Stimulated activated CD8-positive, alpha-beta memory T cell treated with anti-CD3 and anti-CD28 coated beads, Interleukin-4, amount 100 ng/mL, for 4 hours (primary cell): ENCODE data around the gene SLC22A1.
"Not testable (repeated sequence)": the region's sequence is repeated elsewhere in the genome, so short reads cannot be mapped to it uniquely, and the experiment has no call there.

ENCODE experiments used
- DNase-seq, 2 donors: peaks; one replicate each; pipeline ENCODE4 v3.0.0-alpha.2; 2020; ENCODE audit warnings: low read depth in 2 of 2, low spot score in 1 of 2

The SLC22A1 gene

GRCh38 chr6:160121558-160121957 is at the start of gene SLC22A1:
Gene SLC22A1 (plus strand): TSS chr6:160121815. CDS start chr6:160121936, 121 bp downstream.
- no peak for DNase-seq

DNA sequence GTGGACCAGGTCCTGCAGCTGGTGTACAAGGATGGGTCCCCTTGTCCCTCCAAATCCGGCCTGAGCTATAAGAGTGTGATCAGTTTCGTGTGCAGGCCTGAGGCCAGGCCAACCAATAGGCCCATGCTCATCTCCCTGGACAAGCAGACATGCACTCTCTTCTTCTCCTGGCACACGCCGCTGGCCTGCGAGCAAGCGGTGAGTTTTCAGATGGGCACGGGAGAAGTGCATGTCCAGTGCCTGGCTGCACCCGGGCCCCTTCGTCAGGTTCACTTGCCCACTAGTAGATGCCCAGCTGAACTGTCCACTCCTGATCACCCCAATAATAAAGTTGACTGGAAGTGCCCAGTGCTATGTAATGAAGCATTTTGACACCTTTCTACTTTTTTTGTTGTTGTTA is 48.3 kb upstream of the SLC22A1 start:
- DNase-seq, result no peak

DNA sequence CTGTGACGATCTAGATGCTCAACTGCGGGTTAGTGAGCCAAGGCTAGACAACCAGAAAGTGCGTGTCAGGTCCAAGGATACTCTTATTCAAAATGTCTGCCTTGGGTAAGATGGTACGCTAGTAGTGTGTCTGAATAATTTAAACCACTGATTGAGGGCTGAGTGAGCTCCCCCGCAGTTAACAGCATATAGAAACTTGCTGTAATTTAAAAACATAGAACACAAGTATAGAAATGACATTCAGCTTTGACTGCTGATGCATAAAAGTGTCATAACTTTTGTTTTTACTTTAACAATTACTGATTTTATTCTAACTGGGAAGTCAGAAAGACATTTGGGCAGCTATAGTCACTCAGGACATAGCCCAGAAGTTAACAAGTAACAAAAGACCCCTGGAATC is 45.6 kb upstream of the SLC22A1 start:
- no peak for DNase-seq

GRCh38 chr6:160077024-160077423 is 44.6 kb upstream of the SLC22A1 start:
- DNase-seq, result no peak

DNA sequence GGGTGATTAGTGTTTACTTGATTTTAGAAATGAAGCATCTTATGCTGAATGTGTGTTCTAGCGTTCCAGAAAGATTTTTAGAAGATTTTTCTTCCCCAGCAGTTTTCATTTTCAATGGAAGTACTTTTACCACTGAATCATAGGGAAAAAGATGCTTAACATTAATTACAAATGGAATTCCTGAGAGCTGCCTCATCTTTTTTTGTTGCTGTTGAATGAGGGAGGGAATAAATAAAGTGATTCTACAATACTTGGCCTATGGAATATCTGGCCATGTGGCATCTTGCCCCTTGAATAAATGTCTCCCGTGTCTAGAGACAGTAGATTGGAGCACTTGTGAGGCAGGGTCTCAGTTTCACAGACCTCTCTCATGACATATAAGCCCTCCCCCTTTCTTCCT is 44.1 kb upstream of the SLC22A1 start:
- no peak for DNase-seq

DNA sequence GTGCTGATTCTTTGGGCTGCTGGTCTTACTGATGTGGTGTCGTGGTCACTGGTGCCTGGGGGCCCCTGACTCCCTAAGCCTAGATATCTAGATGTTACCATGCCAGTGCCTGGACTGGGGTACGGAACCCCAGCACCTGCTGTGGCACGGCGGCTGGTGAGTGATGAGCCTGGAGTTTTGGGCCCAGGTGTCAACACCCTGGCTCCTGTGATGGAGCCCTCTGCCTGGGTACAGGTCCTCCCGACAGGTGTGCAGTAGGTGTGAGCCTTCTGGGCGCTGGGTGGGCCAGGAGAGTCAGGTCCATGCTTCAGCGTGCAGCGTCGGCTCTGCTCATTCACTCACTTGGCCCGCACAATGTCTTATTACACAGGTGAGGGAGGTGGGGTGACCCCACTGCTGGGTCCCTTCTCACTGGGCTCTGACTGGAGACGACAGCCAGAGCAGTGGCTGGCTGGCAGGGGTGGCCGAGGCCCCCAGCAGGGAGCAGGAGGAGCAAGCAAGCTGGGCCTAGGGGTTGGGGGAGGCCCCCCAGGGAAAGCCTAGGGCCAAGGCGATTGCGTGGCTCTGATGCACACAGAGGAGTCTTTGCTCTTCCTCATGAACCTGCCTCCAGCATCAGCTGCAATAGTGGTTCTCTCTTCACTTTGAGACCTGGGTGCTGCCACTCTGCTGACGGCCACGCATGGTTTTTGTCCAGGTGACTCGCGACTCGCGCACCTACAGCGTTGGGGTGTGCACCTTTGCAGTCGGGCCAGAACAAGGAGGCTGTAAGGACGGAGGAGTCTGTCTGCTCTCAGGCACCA is 42.5 kb upstream of the SLC22A1 start:
- DNase-seq, result no peak

GRCh38 chr6:160079686-160080043 is 42.0 kb upstream of the SLC22A1 start:
- no peak for DNase-seq

DNA sequence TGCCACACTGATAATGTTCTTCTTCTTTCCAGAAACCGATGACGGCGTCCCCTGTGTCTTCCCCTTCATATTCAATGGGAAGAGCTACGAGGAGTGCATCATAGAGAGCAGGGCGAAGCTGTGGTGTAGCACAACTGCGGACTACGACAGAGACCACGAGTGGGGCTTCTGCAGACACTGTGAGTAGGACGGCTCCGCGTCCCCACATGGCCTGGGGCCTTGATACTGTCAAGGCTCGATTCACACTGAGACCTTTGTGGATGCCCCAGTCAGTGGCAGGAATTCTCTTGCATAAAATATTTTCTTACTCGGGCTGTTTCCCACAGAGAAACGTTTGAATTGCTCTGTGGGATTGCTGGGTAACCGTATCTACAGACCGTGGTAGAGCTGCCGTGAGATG is 41.5 kb upstream of the SLC22A1 start:
- no peak for DNase-seq

DNA sequence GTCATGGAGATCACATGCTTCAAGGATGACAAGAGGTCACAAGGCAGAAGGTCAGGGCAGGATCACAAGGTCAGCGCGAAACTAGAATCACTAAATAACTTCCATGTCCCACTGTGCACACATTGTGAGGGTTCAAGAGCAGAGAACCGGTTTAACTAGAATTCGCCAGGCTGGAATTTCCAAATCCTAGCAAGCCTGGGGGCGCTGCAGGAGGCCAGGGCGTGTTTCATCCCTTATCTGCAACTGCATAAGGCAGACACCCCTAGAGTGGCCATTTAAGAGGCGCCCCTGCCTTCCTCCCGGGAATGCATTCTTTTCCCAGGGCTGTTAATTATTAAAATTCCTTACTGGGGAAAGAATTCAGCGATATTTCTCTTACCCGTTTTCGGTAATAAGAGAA is 40.2 kb upstream of the SLC22A1 start:
- no peak for DNase-seq

DNA sequence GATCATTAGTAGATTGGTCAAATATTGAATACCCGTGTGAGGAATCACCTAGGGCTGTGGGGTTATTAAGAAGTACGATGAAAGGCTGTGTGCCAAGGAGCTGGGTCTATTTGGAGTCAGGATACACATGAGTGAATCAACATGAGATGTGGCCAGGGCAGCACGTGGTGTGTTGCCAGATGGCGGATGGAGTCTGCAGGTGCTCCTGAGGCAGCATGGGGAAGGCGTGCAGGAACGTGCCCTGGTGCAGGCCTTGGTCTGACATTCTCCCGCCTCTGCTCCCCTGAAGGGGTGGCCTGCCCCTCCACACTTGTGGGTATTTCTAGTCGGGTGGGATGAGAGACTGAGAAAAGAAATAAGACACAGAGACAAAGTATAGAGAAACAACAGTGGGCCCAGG is 39.0 kb upstream of the SLC22A1 start:
- DNase-seq, result no peak

GRCh38 chr6:160084198-160084776 is 37.3 kb upstream of the SLC22A1 start:
- DNase-seq, result no peak

GRCh38 chr6:160085226-160085625 is 36.4 kb upstream of the SLC22A1 start:
- DNase-seq, result no peak

GRCh38 chr6:160085713-160086505 is 35.7 kb upstream of the SLC22A1 start:
- DNase-seq, result no peak

- DNase-seq, result no peak
These were observed 34.9 kb upstream of the SLC22A1 start for GRCh38 chr6:160086754-160087153.

DNA sequence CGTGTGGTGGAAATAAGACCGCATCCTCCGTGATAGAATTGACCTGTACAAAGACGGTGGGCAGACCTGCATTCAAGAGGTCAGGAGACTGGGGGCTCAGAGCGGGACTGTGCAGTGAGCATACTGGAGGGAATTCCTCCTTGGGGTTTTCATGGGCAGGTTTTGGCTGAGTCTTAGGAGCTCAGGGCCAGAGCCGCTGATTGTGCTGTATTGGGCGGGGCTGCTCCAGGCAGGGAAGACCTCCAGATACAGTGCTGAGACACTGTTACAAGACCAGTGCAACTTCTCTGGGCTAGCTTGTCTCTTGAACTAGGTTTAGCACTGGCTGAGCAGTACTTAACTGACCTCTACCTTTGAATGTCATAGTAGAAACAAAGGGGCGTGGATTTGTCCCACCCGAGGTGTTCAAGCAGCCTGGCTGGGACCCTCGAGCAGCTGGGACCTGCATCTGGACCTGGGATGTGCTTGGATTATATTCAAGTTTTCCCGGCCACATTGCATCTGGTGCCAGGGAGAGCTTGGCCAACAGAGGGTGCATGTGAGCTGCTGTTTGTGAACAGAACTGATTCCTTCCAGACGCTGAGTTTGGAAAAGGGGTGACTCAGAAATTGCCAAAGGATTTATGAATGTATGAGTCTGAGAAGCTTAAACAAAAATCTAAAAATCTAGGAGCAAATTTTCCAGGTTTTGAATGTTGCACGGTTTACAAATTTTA is 33.4 kb upstream of the SLC22A1 start:
- DNase-seq, result no peak

DNA sequence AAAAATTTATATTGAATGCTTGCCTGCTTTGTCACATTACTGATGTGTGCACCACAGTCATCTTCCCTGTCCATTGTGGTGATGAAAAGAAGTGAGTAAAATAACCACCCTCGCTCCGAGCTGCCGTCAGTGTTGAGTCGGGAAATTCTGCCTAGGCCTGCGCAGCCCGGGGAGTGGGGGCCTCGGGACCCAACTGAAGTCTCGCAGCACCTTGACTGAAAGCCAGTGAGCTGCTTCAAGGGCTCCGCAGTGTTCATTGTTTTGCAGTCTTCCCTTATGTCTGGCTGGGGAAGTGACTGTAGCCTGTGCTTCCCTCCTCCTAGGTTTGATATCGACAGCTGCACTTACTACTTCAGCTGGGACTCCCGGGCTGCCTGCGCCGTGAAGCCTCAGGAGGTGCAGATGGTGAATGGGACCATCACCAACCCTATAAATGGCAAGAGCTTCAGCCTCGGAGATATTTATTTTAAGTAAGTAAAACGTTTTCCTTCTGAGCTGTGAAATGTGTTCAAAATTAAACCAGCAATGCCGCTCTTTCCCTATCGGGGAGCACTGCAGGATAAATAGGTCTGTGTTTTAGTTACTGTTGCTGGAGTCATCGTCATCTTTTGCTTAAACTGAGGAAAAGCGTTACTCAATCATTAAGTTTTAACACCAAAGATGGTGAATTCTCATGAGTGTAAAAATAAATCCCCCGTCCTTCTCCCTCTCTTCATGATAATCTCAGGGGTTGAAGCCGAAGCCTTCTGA is 32.7 kb upstream of the SLC22A1 start:
- DNase-seq, result no peak

GRCh38 chr6:160089534-160089897 is 32.1 kb upstream of the SLC22A1 start:
- DNase-seq, result no peak

DNA sequence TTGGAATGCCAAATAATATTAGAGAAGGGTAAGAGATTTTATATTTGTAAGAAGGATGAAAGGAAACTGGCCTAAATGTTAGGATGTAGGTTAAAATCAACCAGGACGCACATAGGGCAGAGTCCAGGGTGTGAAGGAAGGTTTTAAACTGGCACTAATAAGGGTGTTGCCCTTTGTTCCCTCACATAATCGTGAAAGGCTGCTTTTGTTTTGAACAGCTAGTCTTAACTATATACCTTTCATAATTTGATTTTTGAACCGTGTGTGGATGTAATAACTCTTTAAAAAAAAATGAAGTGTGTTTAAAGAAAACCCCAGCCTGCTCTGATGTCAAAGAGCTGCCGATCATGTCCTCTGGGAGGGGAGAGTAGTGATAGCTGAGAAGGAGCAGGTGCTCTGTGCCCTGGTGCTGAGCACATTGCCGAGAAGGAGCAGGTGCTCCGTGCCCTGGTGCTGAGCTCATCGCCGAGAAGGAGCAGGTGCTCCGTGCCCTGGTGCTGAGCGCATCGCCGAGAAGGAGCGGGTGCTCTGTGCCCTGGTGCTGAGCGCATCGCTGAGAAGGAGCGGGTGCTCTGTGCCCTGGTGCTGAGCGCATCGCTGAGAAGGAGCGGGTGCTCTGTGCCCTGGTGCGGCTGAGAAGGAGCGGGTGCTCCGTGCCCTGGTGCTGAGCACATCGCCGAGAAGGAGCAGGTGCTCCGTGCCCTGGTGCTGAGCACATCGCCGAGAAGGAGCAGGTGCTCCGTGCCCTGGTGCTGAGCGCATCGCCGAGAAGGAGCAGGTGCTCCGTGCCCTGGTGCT is 31.0 kb upstream of the SLC22A1 start:
- DNase-seq, result not testable (repeated sequence)

GRCh38 chr6:160092176-160092575 is 29.4 kb upstream of the SLC22A1 start:
- DNase-seq, result not testable (repeated sequence)

DNA sequence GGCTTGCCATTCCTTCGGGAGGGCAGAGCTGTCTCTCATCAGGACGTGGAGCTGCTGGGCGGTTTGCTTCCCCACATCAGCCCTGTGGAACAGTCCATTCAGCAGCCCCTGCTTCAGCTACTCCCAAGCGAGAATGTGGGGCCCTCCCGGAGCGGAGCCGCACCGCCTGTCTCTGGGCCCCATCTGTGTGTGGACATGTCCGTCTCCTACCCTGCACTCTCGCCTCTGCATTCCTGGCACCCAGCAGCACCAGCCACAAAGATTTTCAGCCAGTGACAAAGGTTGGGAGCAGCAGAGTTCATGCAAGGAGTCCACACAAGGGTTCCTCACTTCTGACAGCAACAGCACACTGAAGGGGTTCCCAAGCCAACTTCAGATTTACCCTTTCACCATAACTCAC is 29.0 kb upstream of the SLC22A1 start:
- DNase-seq, result no peak
